ENCODE measurements around the gene TMEM270. TPM values are rescaled to one million over a fixed set of nuclear protein-coding genes. Genes with fewer than 3 reads are reported as not detected.

The TMEM270 gene
- total RNA-seq, 1 experiment from 2014 or later, result not detected

- H3K27ac ChIP-seq, result no peak overlapping the region
- DNase-seq (ENCODE audit: low read depth in 1 of 2, low spot score in 2 of 2), result no peak
- H3K4me1 ChIP-seq (replicated peaks), result peaks cover 14% of the 10 kb centered on the region
- no peak overlapping the region for H3K4me3 ChIP-seq
- H3K9me3 ChIP-seq (replicated peaks), result no peaks in the 10 kb centered on the region
- no peaks in the 10 kb centered on the region for H3K36me3 ChIP-seq
- H3K27me3 ChIP-seq (replicated peaks), result no peaks in the 10 kb centered on the region
These were observed 43.5 kb downstream of the TMEM270 start for GRCh38 chr7:73904219-73905137.

GRCh38 chr7:73905360-73905759 is 44.4 kb downstream of the TMEM270 start:
- no peak for DNase-seq (ENCODE audit: low read depth in 1 of 2, low spot score in 2 of 2)
- H3K36me3 ChIP-seq, result no peaks in the 10 kb centered on the region
- no peaks in the 10 kb centered on the region for H3K27me3 ChIP-seq (replicated peaks)
- no peaks in the 10 kb centered on the region for H3K9me3 ChIP-seq (replicated peaks)
- H3K4me3 ChIP-seq, result no peak overlapping the region
- no peak overlapping the region for H3K27ac ChIP-seq
- peaks cover 5% of the 10 kb centered on the region for H3K4me1 ChIP-seq (replicated peaks)

- Histone ChIP-seq H3K36me3 (no peaks in the 10 kb centered on the region), H3K27me3 (replicated peaks) (no peaks in the 10 kb centered on the region), H3K4me3 (no peak overlapping the region), H3K27ac (no peak overlapping the region), H3K4me1 (replicated peaks) (no peaks in the 10 kb centered on the region), H3K9me3 (replicated peaks) (no peaks in the 10 kb centered on the region)
- no peak for DNase-seq (ENCODE audit: low read depth in 1 of 2, low spot score in 2 of 2)
These were observed 45.9 kb downstream of the TMEM270 start for GRCh38 chr7:73906874-73907273.

GRCh38 chr7:73907554-73908122 is 46.7 kb downstream of the TMEM270 start:
- no peak for DNase-seq (ENCODE audit: low read depth in 1 of 2, low spot score in 2 of 2)
- Histone ChIP-seq H3K9me3 (replicated peaks) (no peaks in the 10 kb centered on the region), H3K27me3 (replicated peaks) (no peaks in the 10 kb centered on the region), H3K36me3 (no peaks in the 10 kb centered on the region), H3K4me3 (no peak overlapping the region), H3K4me1 (replicated peaks) (no peaks in the 10 kb centered on the region), H3K27ac (no peak overlapping the region)

GRCh38 chr7:73908123-73908611 is 47.2 kb downstream of the TMEM270 start:
- Histone ChIP-seq H3K9me3 (replicated peaks) (no peaks in the 10 kb centered on the region), H3K36me3 (no peaks in the 10 kb centered on the region), H3K27me3 (replicated peaks) (no peaks in the 10 kb centered on the region), H3K4me3 (no peak overlapping the region), H3K4me1 (replicated peaks) (no peaks in the 10 kb centered on the region), H3K27ac (no peak overlapping the region)
- no peak for DNase-seq (ENCODE audit: low read depth in 1 of 2, low spot score in 2 of 2)

- DNase-seq (ENCODE audit: low read depth in 1 of 2, low spot score in 2 of 2), result no peak
- no peaks in the 10 kb centered on the region for H3K36me3 ChIP-seq
- H3K4me3 ChIP-seq, result no peak overlapping the region
- H3K9me3 ChIP-seq (replicated peaks), result no peaks in the 10 kb centered on the region
- no peaks in the 10 kb centered on the region for H3K4me1 ChIP-seq (replicated peaks)
- H3K27me3 ChIP-seq (replicated peaks), result no peaks in the 10 kb centered on the region
- H3K27ac ChIP-seq, result no peak overlapping the region
These were observed 48.3 kb downstream of the TMEM270 start for GRCh38 chr7:73909051-73909941.

GRCh38 chr7:73909996-73910395 is 49.0 kb downstream of the TMEM270 start:
- Histone ChIP-seq H3K27me3 (replicated peaks) (no peaks in the 10 kb centered on the region), H3K9me3 (replicated peaks) (no peaks in the 10 kb centered on the region), H3K4me3 (no peak overlapping the region), H3K27ac (no peak overlapping the region), H3K4me1 (replicated peaks) (no peaks in the 10 kb centered on the region), H3K36me3 (no peaks in the 10 kb centered on the region)
- no peak for DNase-seq (ENCODE audit: low read depth in 1 of 2, low spot score in 2 of 2)

- no peak for DNase-seq (ENCODE audit: low read depth in 1 of 2, low spot score in 2 of 2)
- Histone ChIP-seq H3K4me3 (no peak overlapping the region), H3K4me1 (replicated peaks) (no peaks in the 10 kb centered on the region), H3K27ac (no peak overlapping the region), H3K9me3 (replicated peaks) (no peaks in the 10 kb centered on the region), H3K36me3 (no peaks in the 10 kb centered on the region), H3K27me3 (replicated peaks) (no peaks in the 10 kb centered on the region)
These were observed 51.3 kb downstream of the TMEM270 start for GRCh38 chr7:73912223-73912622.

Other genes with a start within 250 kb of the TMEM270 start
- gene MLXIPL, start 236.6 kb upstream of the TMEM270 start, total RNA-seq (2014; rRNA removed; shearing (Covaris generic)), result not detected in 2 replicates
- 1.0 and 1.8 TPM in 2 replicates for gene VPS37D, start 193.3 kb upstream of the TMEM270 start, total RNA-seq (2014; rRNA removed; shearing (Covaris generic))
- gene DNAJC30, start 177.7 kb upstream of the TMEM270 start, total RNA-seq (2014; rRNA removed; shearing (Covaris generic)), result 1.3 TPM in 2 replicates
- gene BUD23, start 177.6 kb upstream of the TMEM270 start, total RNA-seq (2014; rRNA removed; shearing (Covaris generic)), result 42.2 and 45.5 TPM in 2 replicates
- 8.8 and 10.1 TPM in 2 replicates for gene STX1A, start 141.5 kb upstream of the TMEM270 start, total RNA-seq (2014; rRNA removed; shearing (Covaris generic))
- 23.6 and 25.8 TPM in 2 replicates for gene ABHD11, start 122.4 kb upstream of the TMEM270 start, total RNA-seq (2014; rRNA removed; shearing (Covaris generic))
- gene CLDN3, start 90.9 kb upstream of the TMEM270 start, total RNA-seq (2014; rRNA removed; shearing (Covaris generic)), result not detected in 2 replicates
- 0.16 TPM in 1 of 2 replicates, not detected in the other for gene CLDN4, start 30.2 kb upstream of the TMEM270 start, total RNA-seq (2014; rRNA removed; shearing (Covaris generic))
- 0.91 and 2.9 TPM in 2 replicates for gene METTL27, start 18.6 kb upstream of the TMEM270 start, total RNA-seq (2014; rRNA removed; shearing (Covaris generic))
- gene ELN, start 167.0 kb downstream of the TMEM270 start, total RNA-seq (2014; rRNA removed; shearing (Covaris generic)), result not detected in 2 replicates
- 38.1 and 60.5 TPM in 2 replicates for gene LIMK1, start 222.6 kb downstream of the TMEM270 start, total RNA-seq (2014; rRNA removed; shearing (Covaris generic))